H1 (cell line): ENCODE measurements around the gene SYNE4. TPM values are rescaled to one million over a fixed set of nuclear protein-coding genes. Genes with fewer than 3 reads are reported as not detected.

Experiments used
- CTCF ChIA-PET: fragments of 300-600 bp; sonication (Branson Sonifier 250); formaldehyde crosslinking; loops from one replicate; lab custom pipeline; 2021; ENCODE audit not compliant: partially characterized antibody; lab: Charles Lee
- POLR2A ChIA-PET: fragments of 300-600 bp; sonication (Branson Sonifier 250); formaldehyde crosslinking; loops from one replicate; lab custom pipeline; 2021; ENCODE audit warnings: inconsistent platforms; ENCODE audit not compliant: partially characterized antibody; lab: Charles Lee
- DNase-seq, 2 experiments: peaks; one replicate each; pipeline versions ENCODE4 v3.0.0 to v3.0.0-alpha.2; 2010 to 2022; ENCODE audit warnings: low spot score in 2 of 2, low read depth in 1 of 2, mixed read lengths in 1 of 2
- FAIRE-seq: peaks from 2 replicates; lab custom pipeline; 2011; peaks lifted over from hg19 to GRCh38; lab: Jason Lieb, UNC
- H2AFZ ChIP-seq: 2 replicates; pipeline ENCODE4 v1.8.1; 2012; ENCODE audit warnings: low read length, inconsistent platforms
- H2AK5ac ChIP-seq: 2 replicates; pipeline ENCODE4 v1.6.1; 2013; ENCODE audit warnings: low read depth, low read length
- H2BK120ac ChIP-seq: replicated peaks from 2 replicates; pipeline ENCODE3; 2013; ENCODE audit warnings: low read depth, low read length, inconsistent platforms
- H2BK12ac ChIP-seq: 2 replicates; pipeline ENCODE4 v1.6.1; 2013; ENCODE audit warnings: low read depth, low read length
- H2BK15ac ChIP-seq: 2 replicates; pipeline ENCODE4 v1.6.1; 2013; ENCODE audit warnings: low read length
- H2BK20ac ChIP-seq: 2 replicates; pipeline ENCODE4 v1.6.1; 2013; ENCODE audit warnings: low read length
- H2BK5ac ChIP-seq: 2 replicates; pipeline ENCODE4 v1.6.1; 2013; ENCODE audit warnings: low read depth, low read length
- H3K14ac ChIP-seq: 2 replicates; pipeline ENCODE4 v1.6.1; 2013; ENCODE audit warnings: inconsistent platforms; ENCODE audit not compliant: insufficient read length
- H3K18ac ChIP-seq: 2 replicates; pipeline ENCODE4 v1.6.1; 2013; ENCODE audit warnings: low read length; ENCODE audit errors: extremely low read depth
- H3K23ac ChIP-seq: 2 replicates; pipeline ENCODE4 v1.6.1; 2013; ENCODE audit warnings: inconsistent platforms; ENCODE audit not compliant: insufficient read length
- H3K23me2 ChIP-seq: 2 replicates; pipeline ENCODE4 v1.6.1; 2013; ENCODE audit warnings: low read depth, low read length
- H3K27ac ChIP-seq: 2 replicates; pipeline ENCODE4 v1.6.1; 2011; ENCODE audit warnings: low read depth, low read length, inconsistent platforms
- H3K27me3 ChIP-seq, 4 experiments: replicated peaks in 1 of 4; 1 replicate in 1 of 4; 2 replicates in 3 of 4; pipeline versions ENCODE4 v1.6.1 to v1.8.1; 2011 to 2013; ENCODE audit warnings: low read length in 3 of 4, mild to moderate bottlenecking in 3 of 4, inconsistent platforms in 2 of 4, mixed read lengths in 2 of 4, moderate library complexity in 1 of 4; ENCODE audit not compliant: control insufficient read depth in 3 of 4, insufficient read depth in 3 of 4; ENCODE audit errors: extremely low read depth in 1 of 4
- H3K36me3 ChIP-seq, 4 experiments: 2 replicates each; pipeline versions ENCODE4 v1.6.1 to v1.8.1; 2011 to 2013; ENCODE audit warnings: mild to moderate bottlenecking in 4 of 4, low read length in 3 of 4, moderate library complexity in 2 of 4, control low read depth in 1 of 4, inconsistent platforms in 1 of 4; ENCODE audit not compliant: insufficient read depth in 4 of 4, control insufficient read depth in 2 of 4
- H3K4ac ChIP-seq: replicated peaks from 2 replicates; pipeline ENCODE3; 2013; ENCODE audit warnings: low read length, low read depth, mixed read lengths, inconsistent platforms; ENCODE audit not compliant: insufficient read length
- H3K4me1 ChIP-seq, 4 experiments: replicated peaks in 1 of 4; 1 replicate in 1 of 4; 2 replicates in 3 of 4; pipeline versions ENCODE4 v1.6.1 to v1.8.1; 2011 to 2013; ENCODE audit warnings: low read length in 3 of 4, inconsistent platforms in 2 of 4, mixed read lengths in 1 of 4; ENCODE audit not compliant: insufficient read depth in 4 of 4, control insufficient read depth in 3 of 4
- H3K4me2 ChIP-seq, 2 experiments: 2 replicates each; pipeline versions ENCODE4 v1.6.1 to v1.8.1; 2011 to 2013; ENCODE audit warnings: low read depth in 2 of 2, low read length in 2 of 2, control low read depth in 1 of 2, inconsistent platforms in 1 of 2, mild to moderate bottlenecking in 1 of 2; ENCODE audit not compliant: insufficient read depth in 1 of 2
- H3K4me3 ChIP-seq, 4 experiments: fragments of 200-600, 300-600 bp in 1 of 4; sonication (generic), shearing (Covaris generic), sonication (Bioruptor Twin) in 1 of 4; 2 replicates each; pipeline versions ENCODE4 v1.5.1 to v1.8.1; 2011 to 2016; ENCODE audit warnings: low read length in 4 of 4, low read depth in 3 of 4, control low read depth in 2 of 4, inconsistent platforms in 2 of 4, mild to moderate bottlenecking in 2 of 4, mixed read lengths in 1 of 4, moderate library complexity in 1 of 4; ENCODE audit not compliant: insufficient read depth in 2 of 4; ENCODE audit errors: extremely low read depth in 1 of 4
- H3K56ac ChIP-seq: replicated peaks from 2 replicates; pipeline ENCODE3; 2013; ENCODE audit warnings: low read depth, mild to moderate bottlenecking, mixed read lengths, low read length, inconsistent platforms; ENCODE audit not compliant: insufficient read length
- H3K79me1 ChIP-seq: 2 replicates; pipeline ENCODE4 v1.6.1; 2013; ENCODE audit warnings: low read depth, low read length, control low read depth
- H3K79me2 ChIP-seq, 2 experiments: 2 replicates each; pipeline versions ENCODE4 v1.6.1 to v1.8.1; 2012 to 2013; ENCODE audit warnings: low read length in 2 of 2, mild to moderate bottlenecking in 2 of 2, inconsistent platforms in 1 of 2; ENCODE audit not compliant: insufficient read depth in 2 of 2, control insufficient read depth in 1 of 2
- H3K9ac ChIP-seq, 4 experiments: replicated peaks in 1 of 4; 1 replicate in 1 of 4; 2 replicates in 3 of 4; pipeline versions ENCODE4 v1.6.1 to v1.8.1; 2011 to 2013; ENCODE audit warnings: low read depth in 3 of 4, low read length in 3 of 4, control low read depth in 2 of 4, mild to moderate bottlenecking in 2 of 4, moderate library complexity in 2 of 4, inconsistent platforms in 1 of 4; ENCODE audit errors: extremely low read depth in 1 of 4
- H3K9me3 ChIP-seq, 2 experiments: 2 replicates each; pipeline versions ENCODE4 v1.6.1 to v1.8.1; 2012 to 2013; ENCODE audit warnings: mild to moderate bottlenecking in 2 of 2, moderate library complexity in 2 of 2, control low read depth in 1 of 2, inconsistent platforms in 1 of 2, low read depth in 1 of 2, low read length in 1 of 2, mixed read lengths in 1 of 2; ENCODE audit not compliant: insufficient read depth in 2 of 2
- H4K20me1 ChIP-seq, 2 experiments: replicated peaks in 1 of 2; 2 replicates each; pipeline versions ENCODE3 to v1.8.1; 2011 to 2013; ENCODE audit warnings: inconsistent platforms in 2 of 2, low read length in 2 of 2, mild to moderate bottlenecking in 1 of 2; ENCODE audit not compliant: insufficient read depth in 2 of 2, control insufficient read depth in 1 of 2
- H4K5ac ChIP-seq: 2 replicates; pipeline ENCODE4 v1.6.1; 2013; ENCODE audit warnings: low read length, low read depth, mixed read lengths, inconsistent platforms; ENCODE audit not compliant: insufficient read length
- H4K8ac ChIP-seq: 2 replicates; pipeline ENCODE4 v1.8.0; 2013; ENCODE audit warnings: mild to moderate bottlenecking, moderate library complexity, low read length, inconsistent platforms; ENCODE audit not compliant: insufficient read depth; ENCODE audit errors: extremely low read depth
- H4K91ac ChIP-seq: replicated peaks from 2 replicates; pipeline ENCODE3; 2013; ENCODE audit warnings: low read length, mixed read lengths, inconsistent platforms; ENCODE audit not compliant: insufficient read length
- KDM5A ChIP-seq: fragments of 200-600 bp; IDR thresholded peaks from 2 replicates; pipeline ENCODE4 v1.7.1; 2012; ENCODE audit warnings: mild to moderate bottlenecking, low read length, inconsistent platforms, mixed read lengths
- MAFK ChIP-seq: IDR thresholded peaks from 2 replicates; pipeline ENCODE4 v1.6.1; 2012; ENCODE audit warnings: low read depth, mild to moderate bottlenecking, improper control_type of control experiment, low read length
- WGBS, 2 experiments: shearing (Covaris generic) in 1 of 2; methylation state at CpG; one replicate each; pipeline versions ENCODE4 v1.1.6 to v1.1.7; 2013 to 2015; ENCODE audit warnings: low lambda C conversion rate in 2 of 2, mixed read lengths in 2 of 2, inconsistent platforms in 1 of 2, low coverage in 1 of 2, missing lambda C conversion rate in 1 of 2; ENCODE audit not compliant: insufficient replicate concordance in 2 of 2, insufficient coverage in 1 of 2, insufficient read length in 1 of 2; ENCODE audit errors: extremely low coverage in 1 of 2, missing lambda C conversion rate in 1 of 2; 5-methylcytosine and 5-hydroxymethylcytosine counted together
- polyA plus RNA-seq, 7 experiments: library from polyadenylated mRNA; depleted of rRNA in 3 of 7; stranded (reverse) in 5 of 7; unstranded in 2 of 7; fragments of >200 nt in 5 of 7; fragments of 200-250 nt in 2 of 7; gene quantifications; 1 replicate in 5 of 7; 2 replicates in 1 of 7; 4 replicates in 1 of 7; pipeline versions ENCODE4 v1.2.1 to v1.2.3, GENCODE V29; 2011 to 2013; ENCODE audit warnings: missing spikeins in 2 of 7, mixed read lengths in 2 of 7
- total RNA-seq: library from RNA; stranded (reverse); fragmentation: NEBNext Ultra II Directional; extraction: Animal tissue kit (Norgen Biotek cat#: 25700); gene quantifications from 2 replicates; pipeline ENCODE4 v1.2.1, GENCODE V29; 2021

Gene SYNE4
- total and polyA plus RNA-seq, 2 of the 8 experiments (the other 6 are each of a cell fraction or from before 2014, with no cell fraction given): 20.8 to 22.6 TPM

DNA sequence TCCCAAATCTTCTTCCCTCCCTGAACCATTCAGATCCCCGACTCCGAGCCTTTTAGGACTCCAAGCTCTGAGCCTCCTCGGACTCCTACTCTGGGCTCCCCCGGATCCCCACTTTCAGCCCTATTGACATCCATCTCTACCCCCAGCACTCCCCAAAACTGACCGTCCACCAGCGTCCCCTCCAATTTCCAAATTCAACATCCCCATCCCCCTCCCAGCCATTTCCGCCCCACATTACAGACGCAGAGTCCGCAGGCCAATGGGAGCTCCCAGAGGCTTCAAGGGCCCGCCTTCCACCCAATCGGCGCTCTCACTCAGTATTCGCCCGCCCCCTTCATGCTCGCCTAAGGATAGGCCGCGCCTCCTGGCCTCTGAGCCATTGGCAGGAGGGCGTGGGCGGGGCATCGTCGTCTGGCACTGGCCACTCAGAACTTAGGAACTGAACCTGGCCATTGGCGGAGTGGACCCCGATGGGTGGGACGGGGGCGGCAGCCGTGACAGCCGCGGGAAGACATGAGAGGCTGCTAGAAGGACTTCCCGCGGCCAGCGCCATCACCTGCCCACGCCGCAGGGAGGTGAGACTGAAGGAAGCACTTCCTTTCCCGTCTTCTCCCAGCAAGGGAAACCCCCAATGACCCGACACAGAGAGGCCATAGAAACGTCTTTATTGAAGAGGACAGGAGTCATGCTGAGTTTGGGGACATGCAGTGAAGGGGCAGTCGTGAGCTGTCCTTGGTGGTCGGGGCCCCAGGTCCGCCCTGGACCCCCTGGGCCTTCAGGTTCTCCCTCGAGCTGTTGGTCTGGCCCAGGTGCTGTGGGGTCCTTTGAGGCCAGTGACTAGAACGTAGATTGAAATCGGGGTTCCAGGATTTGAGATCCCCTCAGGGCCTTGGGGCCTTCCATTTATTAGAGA is 5.7 kb upstream of the SYNE4 start, which contains the start of gene ALKBH6:
TSS of gene ALKBH6 (minus strand) at position 202 of the 913 bp plus-strand sequence. CDS start 816 bp downstream, outside the sequence.
- WGBS, 2 experiments: 3% methylated on average over 40 of the region's 42 CpGs; no CpG with 5 or more reads in 1 of the 2 experiments
- peak within 1 kb of the TSS; percentile 60; the same call in 1 of the 2 replicates for H2BK12ac ChIP-seq
- H3K4me2 ChIP-seq: peak within 1 kb of the TSS; percentile 73 to 76
- peaks cover 0 to 8% (median 4%) of the 10 kb centered on the region in 4 experiments; a peak in 5 of 7 replicates for H3K4me1 ChIP-seq
- H3K23me2 ChIP-seq: peaks cover 11% of the 10 kb centered on the region
- no peak within 1 kb of the TSS for H2BK120ac ChIP-seq
- peak within 1 kb of the TSS; percentile 5 for H4K91ac ChIP-seq
- FAIRE-seq (peak; percentile 62), DNase-seq (peak; percentile 96 to 97)
- H3K36me3 ChIP-seq: peaks cover 0 to 10% (median 0%) of the 10 kb centered on the region in 4 experiments; a peak in 4 of 8 replicates
- CTCF ChIA-PET: interaction anchor here (0.9 kb wide), 3 partner anchors 23 to 37 kb away, joined by 3 to 4 read pairs (median 3); no protein-coding TSS in a partner anchor
- peak within 1 kb of the TSS; percentile 70 to 94 (median 88) for H3K4me3 ChIP-seq
- H3K79me1 ChIP-seq: no peaks in the 10 kb centered on the region
- peak within 1 kb of the TSS; percentile 11 for H3K4ac ChIP-seq
- H2AK5ac ChIP-seq: 0 out of 2 replicates have a peak within 1 kb of the TSS, but pooled peaks have one; percentile 88
- no peak within 1 kb of the TSS for H4K5ac ChIP-seq
- no peak within 1 kb of the TSS for H3K23ac ChIP-seq
- H3K18ac ChIP-seq: peak within 1 kb of the TSS; percentile 78
- no peak within 1 kb of the TSS for H3K27ac ChIP-seq
- H4K20me1 ChIP-seq: peaks cover 0 to 2% of the 10 kb centered on the region in 2 experiments
- peak within 1 kb of the TSS; percentile 49; the same call in 1 of the 2 replicates for H2BK15ac ChIP-seq
- POLR2A ChIA-PET: interaction anchor here (0.8 to 1.7 kb wide), 9 partner anchors 9 to 269 kb away, joined by 3 to 7 read pairs (median 4); partner anchors contain the start of genes PSENEN, THAP8, U2AF1L4 and WDR62
- H2BK20ac ChIP-seq: no peak within 1 kb of the TSS
- H3K56ac ChIP-seq: peak within 1 kb of the TSS; percentile 85
- H4K8ac ChIP-seq: no peak within 1 kb of the TSS
- H3K9ac ChIP-seq: peak within 1 kb of the TSS; percentile 9 to 80 (median 46)
- peak within 1 kb of the TSS; percentile 59; the same call in 1 of the 2 replicates for H2AFZ ChIP-seq
- H3K79me2 ChIP-seq: peaks cover 0 to 7% of the 10 kb centered on the region in 2 experiments; a peak in 1 of 4 replicates
- H2BK5ac ChIP-seq: peak within 1 kb of the TSS; percentile 52; the same call in 1 of the 2 replicates
- H3K27me3 ChIP-seq: no peaks in the 10 kb centered on the region
- no peak within 1 kb of the TSS for H3K14ac ChIP-seq
- H3K9me3 ChIP-seq: no peaks in the 10 kb centered on the region
- no peak for TF ChIP-seq MAFK
- no peak for TF ChIP-seq KDM5A
